BJ (cell line): ENCODE data around the gene PDGFC. TPM values are rescaled to one million over a fixed set of nuclear protein-coding genes. Genes with fewer than 3 reads are reported as not detected.

Experiments used
- CTCF ChIA-PET: fragments of 350-600 bp; formaldehyde crosslinking; extraction: SDS; loops from one replicate; lab custom pipeline; 2021; ENCODE audit warnings: antibody characterized with exemption, inconsistent platforms; lab: Yijun Ruan, JAX
- POLR2A ChIA-PET: fragments of 300-600 bp; sonication (Branson Sonifier 250); formaldehyde crosslinking; extraction: SDS; loops from one replicate; lab custom pipeline; 2021; ENCODE audit warnings: antibody characterized with exemption; lab: Charles Lee
- DNase-seq: peaks from one replicate; pipeline ENCODE4 v3.0.0-alpha.2; 2011; ENCODE audit warnings: low read depth
- H3K27me3 ChIP-seq: 2 replicates; pipeline ENCODE4 v1.6.0; 2011; ENCODE audit warnings: low read length; ENCODE audit not compliant: control insufficient read depth, insufficient read depth
- H3K36me3 ChIP-seq: 2 replicates; pipeline ENCODE4 v1.5.1; 2011; ENCODE audit warnings: low read length; ENCODE audit not compliant: control insufficient read depth, insufficient read depth
- H3K4me3 ChIP-seq: 2 replicates; pipeline ENCODE4 v1.5.1; 2011; ENCODE audit warnings: low read depth, mild to moderate bottlenecking, control low read depth, low read length
- CTCF ChIP-seq: IDR thresholded peaks from 2 replicates; pipeline ENCODE4 v1.5.1; 2011; ENCODE audit warnings: low read depth, mild to moderate bottlenecking, control low read depth, inconsistent platforms, low read length, moderate library complexity; ENCODE audit not compliant: insufficient read depth
- polyA plus RNA-seq: library from polyadenylated mRNA; depleted of rRNA; stranded (reverse); fragments of >200 nt; gene quantifications from 2 replicates; pipeline ENCODE4 v1.2.3, GENCODE V29; 2011

PDGFC gene
- polyA plus RNA-seq, 1 experiment: 22.4 TPM

- ChIA-PET POLR2A (no interaction called here), CTCF (interaction anchor here (0.6 to 1.2 kb wide), 3 partner anchors 30 to 1012 kb away, joined by 3 to 4 read pairs (median 4); no protein-coding TSS in a partner anchor)
- Histone ChIP-seq H3K36me3 (no peaks in the 10 kb centered on the region), H3K27me3 (no peaks in the 10 kb centered on the region), H3K4me3 (no peak overlapping the region)
- TF ChIP-seq CTCF: no peak
- DNase-seq: no peak
These were observed 42.1 kb upstream of the PDGFC start for GRCh38 chr4:157013656-157014055.

- Histone ChIP-seq H3K4me3 (no peak overlapping the region), H3K27me3 (no peaks in the 10 kb centered on the region), H3K36me3 (no peaks in the 10 kb centered on the region)
- DNase-seq: peak; percentile 55
- ChIA-PET POLR2A (no interaction called here), CTCF (interaction anchor here (0.9 to 1.2 kb wide), 2 partner anchors 29 to 36 kb away, joined by 3 to 4 read pairs; no protein-coding TSS in a partner anchor)
- no peak for TF ChIP-seq CTCF
These were observed 41.2 kb upstream of the PDGFC start for GRCh38 chr4:157012781-157013180.

GRCh38 chr4:157012296-157012695 is 40.7 kb upstream of the PDGFC start:
- Histone ChIP-seq H3K36me3 (no peaks in the 10 kb centered on the region), H3K4me3 (no peak overlapping the region), H3K27me3 (no peaks in the 10 kb centered on the region)
- no peak for DNase-seq
- ChIA-PET CTCF (no interaction called here), POLR2A (no interaction called here)
- no peak for TF ChIP-seq CTCF

- Histone ChIP-seq H3K36me3 (no peaks in the 10 kb centered on the region), H3K4me3 (no peak overlapping the region), H3K27me3 (no peaks in the 10 kb centered on the region)
- DNase-seq: no peak
- TF ChIP-seq CTCF: no peak
- CTCF ChIA-PET: no interaction called here
- POLR2A ChIA-PET: no interaction called here
These were observed 39.0 kb upstream of the PDGFC start for GRCh38 chr4:157010630-157011029.

GRCh38 chr4:157005831-157006230 is 34.2 kb upstream of the PDGFC start:
- TF ChIP-seq CTCF: no peak
- ChIA-PET CTCF (interaction anchor here (1.2 kb wide), 1 partner anchor 9 kb away, joined by 3 read pairs; no protein-coding TSS in a partner anchor), POLR2A (no interaction called here)
- Histone ChIP-seq H3K4me3 (no peak overlapping the region), H3K27me3 (no peaks in the 10 kb centered on the region), H3K36me3 (no peaks in the 10 kb centered on the region)
- no peak for DNase-seq
